HCT116 (cell line): ENCODE results near the gene IL19. TPM values are rescaled to one million over a fixed set of nuclear protein-coding genes. Genes with fewer than 3 reads are reported as not detected.

Experiments used
- ATAC-seq: fragments of 200-7000 bp; cut with Tn5 transposase; 2 replicates; pipeline ENCODE4 v1.9.1; 2020; ENCODE audit warnings: mild to moderate bottlenecking, moderate library complexity
- BruUV-seq: library from RNA; stranded (reverse); fragments of 400-500 nt; replicated peaks from 2 replicates; lab custom pipeline; 2021; lab: Mats Ljungman, UMichigan
- CTCF ChIA-PET: fragments of 300-600 bp; sonication (Branson Sonifier 250); formaldehyde crosslinking; loops from one replicate; lab custom pipeline; 2021; ENCODE audit warnings: antibody characterized with exemption; lab: Charles Lee
- POLR2A ChIA-PET: fragments of 300-600, 350-600 bp; sonication (Branson Sonifier 250); formaldehyde crosslinking; loops from one replicate; lab custom pipeline; 2021; ENCODE audit warnings: antibody characterized with exemption; lab: Charles Lee
- RAD21 ChIA-PET, 2 experiments: fragments of 300-600 bp; sonication (Branson Sonifier 250); formaldehyde crosslinking; loops; one replicate each; lab custom pipeline; 2023; ENCODE audit warnings: low total read pairs in 2 of 2; ENCODE audit not compliant: uncharacterized antibody in 2 of 2, unreplicated experiment in 2 of 2, low non-redundant PET in 1 of 2; lab: Charles Lee
- DNase-seq: peaks from one replicate; pipeline ENCODE4 v3.0.0-alpha.2; 2010; ENCODE audit warnings: low read depth, low spot score
- H2AFZ ChIP-seq: fragments of 200-600 bp; shearing (Covaris generic), sonication (generic); 2 replicates; pipeline ENCODE4 v1.6.1; 2017; ENCODE audit warnings: low read depth, mixed run types, mixed read lengths, antibody characterized with exemption, low read length; ENCODE audit not compliant: poor library complexity, severe bottlenecking
- H3K27ac ChIP-seq: 2 replicates; pipeline ENCODE4 v1.5.1; 2012; ENCODE audit warnings: low read depth, low read length
- H3K27me3 ChIP-seq: fragments of 200-600 bp; sonication (generic); 2 replicates; pipeline ENCODE4 v1.6.1; 2016; ENCODE audit warnings: mixed run types, low read length, mixed read lengths; ENCODE audit not compliant: insufficient read depth
- H3K36me3 ChIP-seq, 2 experiments: fragments of 200-500 bp in 1 of 2; fragments of 200-600 bp in 1 of 2; sonication (Bioruptor generic) in 1 of 2; sonication (generic) in 1 of 2; 2 replicates each; pipeline versions ENCODE4 v1.5.1 to v1.6.1; 2014 to 2016; ENCODE audit warnings: low read length in 2 of 2, inconsistent platforms in 1 of 2, mixed read lengths in 1 of 2, mixed run types in 1 of 2; ENCODE audit not compliant: insufficient read depth in 2 of 2, control insufficient read depth in 1 of 2
- H3K4me1 ChIP-seq, 2 experiments: fragments of 200-600 bp in 1 of 2; sonication (generic) in 1 of 2; 2 replicates each; pipeline versions ENCODE4 v1.5.1 to v1.6.1; 2012 to 2017; ENCODE audit warnings: low read length in 2 of 2, inconsistent platforms in 1 of 2, mild to moderate bottlenecking in 1 of 2, mixed read lengths in 1 of 2, mixed run types in 1 of 2, moderate library complexity in 1 of 2; ENCODE audit not compliant: insufficient read depth in 2 of 2, control insufficient read depth in 1 of 2
- H3K4me2 ChIP-seq: fragments of 200-600 bp; sonication (generic); 2 replicates; pipeline ENCODE4 v1.6.1; 2017; ENCODE audit warnings: mixed run types, low read length, mixed read lengths
- H3K4me3 ChIP-seq, 2 experiments: fragments of 200-600 bp in 1 of 2; sonication (generic) in 1 of 2; replicated peaks in 1 of 2; 2 replicates each; pipeline ENCODE4 v1.5.1; 2011 to 2016; ENCODE audit warnings: low read length in 2 of 2, control low read depth in 1 of 2, low read depth in 1 of 2, mild to moderate bottlenecking in 1 of 2, mixed read lengths in 1 of 2, mixed run types in 1 of 2
- H3K79me2 ChIP-seq: fragments of 200-600 bp; sonication (generic); 2 replicates; pipeline ENCODE4 v1.6.1; 2017; ENCODE audit warnings: mild to moderate bottlenecking, mixed run types, low read length, moderate library complexity, mixed read lengths; ENCODE audit not compliant: insufficient read depth
- H3K9ac ChIP-seq: fragments of 200-600 bp; sonication (generic); 2 replicates; pipeline ENCODE4 v1.6.1; 2016; ENCODE audit warnings: low read length, mixed read lengths
- H3K9me2 ChIP-seq: fragments of 200-600 bp; sonication (generic), shearing (Covaris generic); 2 replicates; pipeline ENCODE4 v1.6.1; 2017; ENCODE audit warnings: mixed run types, mild to moderate bottlenecking, moderate library complexity; ENCODE audit not compliant: insufficient read depth
- H3K9me3 ChIP-seq, 2 experiments: fragments of 200-500 bp in 1 of 2; fragments of 200-600 bp in 1 of 2; sonication (Bioruptor generic) in 1 of 2; sonication (generic) in 1 of 2; 2 replicates each; pipeline ENCODE4 v1.6.1; 2014 to 2017; ENCODE audit warnings: low read length in 2 of 2, mixed read lengths in 2 of 2, inconsistent platforms in 1 of 2, low read depth in 1 of 2, mild to moderate bottlenecking in 1 of 2, mixed run types in 1 of 2, moderate library complexity in 1 of 2; ENCODE audit not compliant: control insufficient read depth in 1 of 2, insufficient read depth in 1 of 2
- H4K20me1 ChIP-seq: fragments of 200-600 bp; sonication (generic), shearing (Covaris generic); 2 replicates; pipeline ENCODE4 v1.6.1; 2017; ENCODE audit warnings: mixed run types, mild to moderate bottlenecking, moderate library complexity; ENCODE audit not compliant: insufficient read depth
- ATF3 ChIP-seq: IDR thresholded peaks from 2 replicates; pipeline ENCODE4 v1.6.1; 2012
- ELF1 ChIP-seq: IDR thresholded peaks from 2 replicates; pipeline ENCODE4 v1.6.1; 2012; ENCODE audit warnings: low read depth, borderline replicate concordance
- FOSL1 ChIP-seq: IDR thresholded peaks from 2 replicates; pipeline ENCODE4 v1.6.1; 2012; ENCODE audit warnings: low read depth
- JUND ChIP-seq: IDR thresholded peaks from 2 replicates; pipeline ENCODE4 v1.6.1; 2012
- POLR2A ChIP-seq: IDR thresholded peaks from 2 replicates; pipeline ENCODE4 v1.7.0; 2011; ENCODE audit warnings: borderline replicate concordance; ENCODE audit not compliant: insufficient read depth, insufficient read length; ENCODE audit errors: extremely low read depth
- RAD21 ChIP-seq: IDR thresholded peaks from 2 replicates; pipeline ENCODE4 v1.6.1; 2012; ENCODE audit warnings: low read depth, mild to moderate bottlenecking
- REST ChIP-seq: IDR thresholded peaks from 2 replicates; pipeline ENCODE4 v1.6.1; 2012; ENCODE audit warnings: low read depth
- SRF ChIP-seq: IDR thresholded peaks from 2 replicates; pipeline ENCODE4 v1.6.1; 2012; ENCODE audit warnings: low read depth
- TCF7L2 ChIP-seq: IDR thresholded peaks from 2 replicates; pipeline ENCODE4 v1.7.0; 2011; ENCODE audit warnings: borderline replicate concordance, inconsistent platforms; ENCODE audit not compliant: insufficient read depth, insufficient read length; ENCODE audit errors: extremely low read depth
- YY1 ChIP-seq: IDR thresholded peaks from 2 replicates; pipeline ENCODE4 v1.6.1; 2011; ENCODE audit warnings: low read length, low read depth, moderate library complexity, mild to moderate bottlenecking; ENCODE audit not compliant: insufficient replicate concordance; ENCODE audit errors: extremely low read depth
- intact Hi-C: fragments of 100-400 bp; cut with micrococcal nuclease; formaldehyde crosslinking; loops from 2 replicates; pipeline ENCODE4 v1.10.0; 2022
- total RNA-seq: library from RNA; stranded (reverse); gene quantifications from one replicate; pipeline ENCODE4 v1.2.1, GENCODE V29; 2021; ENCODE audit not compliant: unreplicated experiment

Gene IL19
- total RNA-seq, 1 experiment from 2014 or later: not detected

- no TSS peak for BruUV-seq
- RAD21 ChIA-PET: no interaction called here
- CTCF ChIA-PET: interaction anchor here (0.6 kb wide), 1 partner anchor 62 kb away, joined by 3 read pairs; no protein-coding TSS in a partner anchor
- Histone ChIP-seq H2AFZ (no peak overlapping the region), H3K36me3 (no peaks in the 10 kb centered on the region), H3K9me3 (no peaks in the 10 kb centered on the region), H3K4me2 (no peak overlapping the region), H3K4me1 (no peaks in the 10 kb centered on the region; a peak in 1 of 4 replicates), H3K27me3 (no peaks in the 10 kb centered on the region), H3K4me3 (no peak overlapping the region), H3K9ac (no peak overlapping the region), H3K9me2 (no peaks in the 10 kb centered on the region), H4K20me1 (no peaks in the 10 kb centered on the region), H3K79me2 (no peaks in the 10 kb centered on the region), H3K27ac (no peak overlapping the region)
- POLR2A ChIA-PET: no interaction called here
- no peak for DNase-seq
- ATAC-seq: no peak
- TF ChIP-seq JUND (no peak), RAD21 (no peak), POLR2A (no peak)
- intact Hi-C loops: no loop called here
Observed at GRCh38 chr1:206823727-206824126, 53.2 kb downstream of the IL19 start.

GRCh38 chr1:206824331-206824730, 53.8 kb downstream of the IL19 start:
- Histone ChIP-seq H2AFZ (no peak overlapping the region), H3K9me2 (no peaks in the 10 kb centered on the region), H3K4me2 (no peak overlapping the region), H3K36me3 (no peaks in the 10 kb centered on the region), H3K9ac (no peak overlapping the region), H3K9me3 (no peaks in the 10 kb centered on the region), H3K27ac (no peak overlapping the region), H3K79me2 (no peaks in the 10 kb centered on the region), H3K27me3 (no peaks in the 10 kb centered on the region), H4K20me1 (no peaks in the 10 kb centered on the region), H3K4me3 (no peak overlapping the region), H3K4me1 (no peaks in the 10 kb centered on the region; a peak in 1 of 4 replicates)
- ATAC-seq (no peak), DNase-seq (no peak)
- ChIA-PET RAD21 (no interaction called here), CTCF (interaction anchor here (0.6 kb wide), 1 partner anchor 63 kb away, joined by 3 read pairs; no protein-coding TSS in a partner anchor), POLR2A (no interaction called here)
- no TSS peak for BruUV-seq
- intact Hi-C loops: no loop called here
- TF ChIP-seq ELF1: no peak
- TF ChIP-seq YY1: no peak
- TF ChIP-seq ATF3: no peak
- TF ChIP-seq TCF7L2: no peak
- TF ChIP-seq REST: no peak
- no peak for TF ChIP-seq FOSL1
- TF ChIP-seq SRF: no peak
